ENCODE results near the gene LSM14A.

DNA sequence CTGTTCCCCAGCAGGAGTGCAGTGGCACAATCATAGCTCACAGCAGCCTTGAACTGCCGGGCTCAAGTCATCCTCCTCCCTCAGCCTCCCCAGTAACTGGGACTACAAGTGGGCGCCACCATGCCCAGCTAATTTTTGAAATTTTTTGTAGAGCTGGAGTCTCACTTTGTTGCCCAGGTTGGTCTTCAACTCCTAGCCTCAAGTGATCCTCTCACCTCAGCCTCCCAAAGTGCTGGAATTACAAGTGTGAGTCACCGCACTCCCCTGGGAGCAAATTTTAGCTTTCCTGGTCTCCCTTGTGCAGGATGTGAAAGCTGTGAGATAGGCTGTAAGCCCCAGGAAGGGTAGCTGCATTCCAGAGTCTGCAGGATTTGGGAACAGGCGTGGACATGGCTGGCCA lies 76.6 kb downstream of the LSM14A start:
- TF ChIP-seq CTCF (IDR thresholded peaks at IDR 0.05; ENCODE audit: low read length) (no peak), EZH2phosphoT487 (IDR thresholded peaks at IDR 0.05; ENCODE audit: low read length) (no peak)

Data from MM.1S (cell line).